ENCODE results near the gene TIRAP. TPM values are rescaled to one million over a fixed set of nuclear protein-coding genes. Genes with fewer than 3 reads are reported as not detected.

Gene TIRAP
- total and polyA plus RNA-seq, 3 experiments from 2014 or later = 10.6 to 13.0 (median 11.3) TPM

GRCh38 chr11:126277322-126277721 lies 5.6 kb upstream of the TIRAP start:
- Mint-ChIP-seq H3K27ac (peak overlapping the region in 1 of 8 donors; percentile 11), H3K4me3 (peak overlapping the region in 1 of 7 donors; percentile 52), H3K9me3 (no peaks in the 10 kb centered on the region), H3K4me1 (peaks cover 17 to 23% (median 22%) of the 10 kb centered on the region in 3 donors), H3K36me3 (peaks cover 4 to 47% (median 12%) of the 10 kb centered on the region in 3 donors), H3K27me3 (peaks cover 0 to 2% of the 10 kb centered on the region in 2 donors)
- H3K4me3 ChIP-seq (ENCODE audit: low read length) = no peak overlapping the region
- DNase-seq = no peak
- ChIA-PET POLR2A (no interaction called here), CTCF (no interaction called here)
- H3K27me3 ChIP-seq (ENCODE audit: insufficient read depth, low read length, poor library complexity, severe bottlenecking) = no peaks in the 10 kb centered on the region
- peaks cover 21% of the 10 kb centered on the region for H3K4me1 ChIP-seq (ENCODE audit: insufficient read depth, low read length)
- H3K36me3 ChIP-seq (ENCODE audit: insufficient read depth, low read length) = peaks cover 25% of the 10 kb centered on the region
- no peaks in the 10 kb centered on the region for H3K9me3 ChIP-seq (ENCODE audit: low read length)
- no peak overlapping the region for H3K27ac ChIP-seq (ENCODE audit: low read depth, low read length)

GRCh38 chr11:126277780-126278179 lies 5.1 kb upstream of the TIRAP start:
- Mint-ChIP-seq H3K9me3 (no peaks in the 10 kb centered on the region), H3K36me3 (peaks cover 4 to 45% (median 12%) of the 10 kb centered on the region in 3 donors), H3K27ac (no peak overlapping the region), H3K4me3 (peak overlapping the region in 1 of 7 donors; percentile 52), H3K4me1 (peaks cover 20 to 25% (median 25%) of the 10 kb centered on the region in 3 donors), H3K27me3 (peaks cover 0 to 2% of the 10 kb centered on the region in 2 donors)
- Histone ChIP-seq H3K4me3 (ENCODE audit: low read length) (no peak overlapping the region), H3K4me1 (ENCODE audit: insufficient read depth, low read length) (peaks cover 25% of the 10 kb centered on the region), H3K27ac (ENCODE audit: low read depth, low read length) (no peak overlapping the region), H3K9me3 (ENCODE audit: low read length) (no peaks in the 10 kb centered on the region), H3K36me3 (ENCODE audit: insufficient read depth, low read length) (peaks cover 22% of the 10 kb centered on the region), H3K27me3 (ENCODE audit: insufficient read depth, low read length, poor library complexity, severe bottlenecking) (no peaks in the 10 kb centered on the region)
- POLR2A ChIA-PET = no interaction called here
- CTCF ChIA-PET = no interaction called here
- no peak for DNase-seq

- no peaks in the 10 kb centered on the region for H3K27me3 ChIP-seq (ENCODE audit: insufficient read depth, low read length, poor library complexity, severe bottlenecking)
- Mint-ChIP-seq H3K4me3 (peak overlapping the region in 2 of 7 donors; percentile 37 to 73), H3K4me1 (peaks cover 31 to 34% (median 33%) of the 10 kb centered on the region in 3 donors), H3K36me3 (peaks cover under 1 to 36% (median 12%) of the 10 kb centered on the region in 3 donors), H3K27ac (peak overlapping the region in 3 of 8 donors; percentile 31 to 95 (median 83)), H3K9me3 (no peaks in the 10 kb centered on the region), H3K27me3 (peaks cover 0 to 2% of the 10 kb centered on the region in 2 donors)
- H3K4me1 ChIP-seq (ENCODE audit: insufficient read depth, low read length) = peaks cover 33% of the 10 kb centered on the region
- peaks cover 17% of the 10 kb centered on the region for H3K36me3 ChIP-seq (ENCODE audit: insufficient read depth, low read length)
- CTCF ChIA-PET = no interaction called here
- H3K27ac ChIP-seq (ENCODE audit: low read depth, low read length) = no peak overlapping the region
- no peak for DNase-seq
- POLR2A ChIA-PET = no interaction called here
- no peak overlapping the region for H3K4me3 ChIP-seq (ENCODE audit: low read length)
- no peaks in the 10 kb centered on the region for H3K9me3 ChIP-seq (ENCODE audit: low read length)
These were observed 3.7 kb upstream of the TIRAP start for GRCh38 chr11:126279191-126279590.

GRCh38 chr11:126280595-126280994 lies 2.3 kb upstream of the TIRAP start:
- Histone ChIP-seq H3K9me3 (ENCODE audit: low read length) (no peaks in the 10 kb centered on the region), H3K27ac (ENCODE audit: low read depth, low read length) (no peak overlapping the region), H3K4me1 (ENCODE audit: insufficient read depth, low read length) (peaks cover 40% of the 10 kb centered on the region), H3K27me3 (ENCODE audit: insufficient read depth, low read length, poor library complexity, severe bottlenecking) (no peaks in the 10 kb centered on the region), H3K4me3 (ENCODE audit: low read length) (no peak overlapping the region), H3K36me3 (ENCODE audit: insufficient read depth, low read length) (peaks cover 5% of the 10 kb centered on the region)
- Mint-ChIP-seq H3K27ac (peak overlapping the region; percentile 32 to 94 (median 76)), H3K36me3 (peaks cover 0 to 25% (median 8%) of the 10 kb centered on the region in 3 donors), H3K4me1 (peaks cover 41 to 48% (median 45%) of the 10 kb centered on the region in 3 donors), H3K4me3 (peak overlapping the region in 3 of 7 donors; percentile 31 to 97 (median 46)), H3K27me3 (no peaks in the 10 kb centered on the region), H3K9me3 (no peaks in the 10 kb centered on the region)
- CTCF ChIA-PET = interaction anchor here (1.3 to 1.7 kb wide), 2 partner anchors 9 to 15 kb away, joined by 4 to 5 read pairs; no protein-coding TSS in a partner anchor
- POLR2A ChIA-PET = interaction anchor here (3.7 kb wide), 1 partner anchor 12 kb away, joined by 46 read pairs; the partner anchor contains the start of genes FOXRED1 and SRPRA
- DNase-seq = no peak

GRCh38 chr11:126281245-126281644 lies 1.6 kb upstream of the TIRAP start:
- POLR2A ChIA-PET = interaction anchor here (0.6 to 3.7 kb wide), 2 partner anchors 12 to 13 kb away, joined by 4 to 46 read pairs; partner anchors contain the start of genes FOXRED1 and SRPRA
- no peaks in the 10 kb centered on the region for H3K36me3 ChIP-seq (ENCODE audit: insufficient read depth, low read length)
- peaks cover 40% of the 10 kb centered on the region for H3K4me1 ChIP-seq (ENCODE audit: insufficient read depth, low read length)
- Mint-ChIP-seq H3K4me3 (peak overlapping the region; percentile 5 to 97 (median 90)), H3K36me3 (peaks cover 0 to 23% (median 6%) of the 10 kb centered on the region in 3 donors), H3K27ac (peak overlapping the region in 7 of 8 donors; percentile 40 to 98 (median 92)), H3K9me3 (no peaks in the 10 kb centered on the region), H3K4me1 (peaks cover 41 to 48% (median 47%) of the 10 kb centered on the region in 3 donors), H3K27me3 (no peaks in the 10 kb centered on the region)
- CTCF ChIA-PET = interaction anchor here (1.3 to 2.8 kb wide), 4 partner anchors 10 to 30 kb away, joined by 4 to 8 read pairs (median 6); partner anchors contain the start of genes FOXRED1 and SRPRA
- DNase-seq = no peak
- no peaks in the 10 kb centered on the region for H3K9me3 ChIP-seq (ENCODE audit: low read length)
- H3K27ac ChIP-seq (ENCODE audit: low read depth, low read length) = no peak overlapping the region
- H3K27me3 ChIP-seq (ENCODE audit: insufficient read depth, low read length, poor library complexity, severe bottlenecking) = no peaks in the 10 kb centered on the region
- no peak overlapping the region for H3K4me3 ChIP-seq (ENCODE audit: low read length)

GRCh38 chr11:126281666-126282175 lies 1.2 kb upstream of the TIRAP start:
- H3K4me1 Mint-ChIP-seq = peaks cover 42 to 50% (median 50%) of the 10 kb centered on the region in 3 donors
- no peaks in the 10 kb centered on the region for H3K36me3 ChIP-seq (ENCODE audit: insufficient read depth, low read length)
- H3K27me3 Mint-ChIP-seq = no peaks in the 10 kb centered on the region
- H3K27ac ChIP-seq (ENCODE audit: low read depth, low read length) = no peak overlapping the region
- peaks cover 0 to 24% (median 6%) of the 10 kb centered on the region in 3 donors for H3K36me3 Mint-ChIP-seq
- H3K27me3 ChIP-seq (ENCODE audit: insufficient read depth, low read length, poor library complexity, severe bottlenecking) = no peaks in the 10 kb centered on the region
- no peak overlapping the region for H3K4me3 ChIP-seq (ENCODE audit: low read length)
- POLR2A ChIA-PET = interaction anchor here (0.5 to 3.7 kb wide), 4 partner anchors 12 to 27 kb away, joined by 4 to 46 read pairs (median 6); partner anchors contain the start of genes FOXRED1 and SRPRA
- no peak for DNase-seq
- CTCF ChIA-PET = interaction anchor here (1.3 to 2.8 kb wide), 4 partner anchors 10 to 30 kb away, joined by 4 to 8 read pairs (median 6); partner anchors contain the start of genes FOXRED1 and SRPRA
- peak overlapping the region; percentile 74 to 98 (median 93) for H3K27ac Mint-ChIP-seq
- peaks cover 40% of the 10 kb centered on the region for H3K4me1 ChIP-seq (ENCODE audit: insufficient read depth, low read length)
- no peaks in the 10 kb centered on the region for H3K9me3 Mint-ChIP-seq
- H3K9me3 ChIP-seq (ENCODE audit: low read length) = no peaks in the 10 kb centered on the region
- peak overlapping the region; percentile 85 to 97 (median 90) for H3K4me3 Mint-ChIP-seq

GRCh38 chr11:126282361-126282735 lies 545 bp upstream of the TIRAP start:
- no peaks in the 10 kb centered on the region for H3K27me3 ChIP-seq (ENCODE audit: insufficient read depth, low read length, poor library complexity, severe bottlenecking)
- ChIA-PET POLR2A (interaction anchor here (0.5 to 3.7 kb wide), 4 partner anchors 14 to 27 kb away, joined by 4 to 46 read pairs (median 6); partner anchors contain the start of genes DCPS, FOXRED1 and SRPRA), CTCF (interaction anchor here (1.7 to 2.8 kb wide), 3 partner anchors 14 to 29 kb away, joined by 5 to 8 read pairs (median 6); partner anchors contain the start of genes FOXRED1 and SRPRA)
- H3K9me3 Mint-ChIP-seq = no peaks in the 10 kb centered on the region
- no peaks in the 10 kb centered on the region for H3K36me3 ChIP-seq (ENCODE audit: insufficient read depth, low read length)
- no peaks in the 10 kb centered on the region for H3K9me3 ChIP-seq (ENCODE audit: low read length)
- H3K27ac Mint-ChIP-seq = peak overlapping the region; percentile 74 to 98 (median 93)
- peaks cover 40% of the 10 kb centered on the region for H3K4me1 ChIP-seq (ENCODE audit: insufficient read depth, low read length)
- DNase-seq = peak in 4 of 5 donors; percentile 8 to 55 (median 38)
- no peaks in the 10 kb centered on the region for H3K27me3 Mint-ChIP-seq
- H3K4me3 Mint-ChIP-seq = peak overlapping the region; percentile 85 to 97 (median 90)
- H3K27ac ChIP-seq (ENCODE audit: low read depth, low read length) = peak overlapping the region; percentile 71
- peaks cover 45 to 53% (median 53%) of the 10 kb centered on the region in 3 donors for H3K4me1 Mint-ChIP-seq
- H3K4me3 ChIP-seq (ENCODE audit: low read length) = peak overlapping the region; percentile 78
- peaks cover 0 to 22% (median 6%) of the 10 kb centered on the region in 3 donors for H3K36me3 Mint-ChIP-seq

- CTCF ChIA-PET = no interaction called here
- Mint-ChIP-seq H3K4me1 (peaks cover 41 to 53% (median 52%) of the 10 kb centered on the region in 3 donors), H3K4me3 (peak overlapping the region; percentile 87 to 98 (median 96)), H3K27me3 (no peaks in the 10 kb centered on the region), H3K36me3 (peaks cover 0 to 29% (median 3%) of the 10 kb centered on the region in 3 donors), H3K27ac (peak overlapping the region; percentile 79 to 95 (median 90)), H3K9me3 (no peaks in the 10 kb centered on the region)
- Histone ChIP-seq H3K4me1 (ENCODE audit: insufficient read depth, low read length) (peaks cover 40% of the 10 kb centered on the region), H3K9me3 (ENCODE audit: low read length) (no peaks in the 10 kb centered on the region), H3K27ac (ENCODE audit: low read depth, low read length) (no peak overlapping the region), H3K27me3 (ENCODE audit: insufficient read depth, low read length, poor library complexity, severe bottlenecking) (no peaks in the 10 kb centered on the region), H3K36me3 (ENCODE audit: insufficient read depth, low read length) (no peaks in the 10 kb centered on the region), H3K4me3 (ENCODE audit: low read length) (no peak overlapping the region)
- POLR2A ChIA-PET = interaction anchor here (1.2 kb wide), 1 partner anchor 19 kb away, joined by 3 read pairs; the partner anchor contains the start of gene DCPS
- peak; percentile 48 to 90 (median 70) for DNase-seq
These were observed 1.9 kb downstream of the TIRAP start for GRCh38 chr11:126284829-126285228.

Measured in CD8-positive, alpha-beta memory T cell (primary cell).